Adipose tissue (tissue), 3 donors: ENCODE results near the gene NEMP2. TPM values are rescaled to one million over a fixed set of nuclear protein-coding genes. Genes with fewer than 3 reads are reported as not detected.

ENCODE experiments used
- polyA plus RNA-seq, 3 donors: library from polyadenylated mRNA; stranded (reverse); fragments of 200-250 nt; gene quantifications; one replicate each; pipeline ENCODE4 v1.2.3, GENCODE V29; 2013
- donor health status: healthy with polysubstance abuse.
- donor health status: Bipolar disorder and iron deficiency.
- donor health status: healthy.

Gene NEMP2
- polyA plus RNA-seq, 3 donors = 0.43 to 1.7 (median 0.90) TPM

Other genes with a start within 250 kb of the NEMP2 start
- 10 to 100 TPM; 14.9 to 29.0 (median 19.0) TPM for gene HIBCH, start 214.9 kb downstream of the NEMP2 start, polyA plus RNA-seq
- 10 to 100 TPM; 13.1 to 35.2 (median 27.1) TPM for gene INPP1, start 191.1 kb downstream of the NEMP2 start, polyA plus RNA-seq
- gene MFSD6, start 126.4 kb downstream of the NEMP2 start, polyA plus RNA-seq = 10 to 100 TPM in 1 of 3 donors, 1 to 10 TPM in 2; 6.2 to 10.4 (median 7.1) TPM
- 10 to 100 TPM in 2 of 3 donors, 1 to 10 TPM in 1; 5.0 to 32.1 (median 21.1) TPM for gene NAB1, start 114.4 kb upstream of the NEMP2 start, polyA plus RNA-seq